Activated T-cell treated with anti-CD3 and anti-CD28 coated beads, Interleukin-2, amount 50 U/mL, for 4 hours (primary cell): ENCODE data around the gene NIPAL1. TPM values are rescaled to one million over a fixed set of nuclear protein-coding genes. Genes with fewer than 3 reads are reported as not detected.

Source experiments
- ATAC-seq, 2 donors: fragments of 200-7000 bp; cut with Tn5 transposase; one replicate each; pipeline ENCODE4 v1.10.0; 2021
- DNase-seq: peaks from one replicate; pipeline ENCODE4 v3.0.0-alpha.2; 2020
- H3K27me3 Mint-ChIP-seq: one replicate; pipeline ENCODE4 v1.8.0; 2021; ENCODE audit warnings: low read depth, mixed read lengths
- H3K36me3 Mint-ChIP-seq: one replicate; pipeline ENCODE4 v1.8.0; 2022; ENCODE audit warnings: mixed read lengths; ENCODE audit not compliant: insufficient read depth
- H3K4me1 Mint-ChIP-seq: one replicate; pipeline ENCODE4 v1.8.0; 2021; ENCODE audit warnings: low read depth, mixed read lengths
- H3K4me3 Mint-ChIP-seq: one replicate; pipeline ENCODE4 v1.8.0; 2021; ENCODE audit warnings: mild to moderate bottlenecking, moderate library complexity, mixed read lengths
- H3K9me3 Mint-ChIP-seq: one replicate; pipeline ENCODE4 v1.8.0; 2021; ENCODE audit warnings: mixed read lengths
- total RNA-seq, 3 donors: library from RNA; stranded (reverse); gene quantifications; one replicate each; pipeline ENCODE4 v1.2.1, GENCODE V29; 2021

The NIPAL1 gene
- total RNA-seq, 3 donors from 2014 or later, result 8.6 to 8.9 (median 8.8) TPM

- DNase-seq, result peak; percentile 66
- peaks cover 38% of the 10 kb centered on the region for H3K4me1 Mint-ChIP-seq
- H3K9me3 Mint-ChIP-seq, result no peaks in the 10 kb centered on the region
- H3K4me3 Mint-ChIP-seq, result no peak overlapping the region
- H3K27me3 Mint-ChIP-seq, result peaks cover 2% of the 10 kb centered on the region
- ATAC-seq, result peak; percentile 16 to 29
- peaks cover 7% of the 10 kb centered on the region for H3K36me3 Mint-ChIP-seq
These were observed 17.3 kb downstream of the NIPAL1 start for GRCh38 chr4:48033825-48034413.

GRCh38 chr4:48035952-48036351, 19.4 kb downstream of the NIPAL1 start:
- peak; percentile 53 to 55 for ATAC-seq
- Mint-ChIP-seq H3K4me3 (peak overlapping the region; percentile 6), H3K9me3 (no peaks in the 10 kb centered on the region), H3K27me3 (peaks cover 2% of the 10 kb centered on the region), H3K4me1 (peaks cover 42% of the 10 kb centered on the region), H3K36me3 (peaks cover 7% of the 10 kb centered on the region)
- no peak for DNase-seq

DNA sequence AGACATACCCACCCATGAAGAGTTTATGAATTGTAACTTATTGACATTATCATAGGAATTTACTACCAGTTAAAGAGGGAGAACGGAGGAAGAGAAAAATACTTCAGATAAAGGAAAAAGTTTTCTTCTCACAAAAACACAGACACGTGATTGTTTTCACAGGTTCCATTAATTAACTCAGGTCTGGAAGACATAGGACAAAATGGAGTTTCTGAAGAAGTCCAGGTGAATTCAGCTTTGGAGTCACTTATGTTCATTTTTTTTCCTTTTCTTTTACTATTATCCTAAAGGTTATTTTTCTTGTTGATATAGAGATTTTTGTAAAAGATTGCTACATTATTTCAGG, 20.5 kb downstream of the NIPAL1 start:
- H3K27me3 Mint-ChIP-seq, result peaks cover 2% of the 10 kb centered on the region
- H3K4me3 Mint-ChIP-seq, result no peak overlapping the region
- no peak for DNase-seq
- peaks cover 7% of the 10 kb centered on the region for H3K36me3 Mint-ChIP-seq
- peaks cover 50% of the 10 kb centered on the region for H3K4me1 Mint-ChIP-seq
- ATAC-seq, result no peak
- H3K9me3 Mint-ChIP-seq, result no peaks in the 10 kb centered on the region

- Mint-ChIP-seq H3K4me1 (peaks cover 59% of the 10 kb centered on the region), H3K27me3 (peaks cover 2% of the 10 kb centered on the region), H3K9me3 (no peaks in the 10 kb centered on the region), H3K36me3 (peaks cover 7% of the 10 kb centered on the region), H3K4me3 (no peak overlapping the region)
- DNase-seq, result no peak
- ATAC-seq, result no peak
These were observed 22.1 kb downstream of the NIPAL1 start for GRCh38 chr4:48038666-48039065.

DNA sequence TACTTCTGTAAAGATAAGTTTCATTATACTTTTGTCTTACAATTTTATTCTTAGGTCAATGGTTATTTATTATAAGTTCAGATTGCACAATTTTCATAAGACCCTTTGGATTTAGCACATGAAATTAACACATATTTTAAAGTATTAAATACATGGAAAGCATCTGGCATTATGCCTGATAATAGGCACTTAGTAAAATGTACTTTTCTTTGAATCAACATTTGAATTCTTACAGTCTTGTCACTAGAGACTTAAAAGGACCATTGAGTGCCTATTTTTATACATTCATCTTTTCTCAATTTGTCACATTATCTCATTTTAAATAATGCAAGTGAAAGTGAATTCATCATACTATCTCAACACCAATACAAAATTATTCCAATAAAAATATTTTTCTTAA, 23.0 kb downstream of the NIPAL1 start:
- Mint-ChIP-seq H3K4me3 (no peak overlapping the region), H3K9me3 (no peaks in the 10 kb centered on the region), H3K27me3 (peaks cover 2% of the 10 kb centered on the region), H3K36me3 (peaks cover 7% of the 10 kb centered on the region), H3K4me1 (peaks cover 58% of the 10 kb centered on the region)
- DNase-seq (no peak), ATAC-seq (no peak)

DNA sequence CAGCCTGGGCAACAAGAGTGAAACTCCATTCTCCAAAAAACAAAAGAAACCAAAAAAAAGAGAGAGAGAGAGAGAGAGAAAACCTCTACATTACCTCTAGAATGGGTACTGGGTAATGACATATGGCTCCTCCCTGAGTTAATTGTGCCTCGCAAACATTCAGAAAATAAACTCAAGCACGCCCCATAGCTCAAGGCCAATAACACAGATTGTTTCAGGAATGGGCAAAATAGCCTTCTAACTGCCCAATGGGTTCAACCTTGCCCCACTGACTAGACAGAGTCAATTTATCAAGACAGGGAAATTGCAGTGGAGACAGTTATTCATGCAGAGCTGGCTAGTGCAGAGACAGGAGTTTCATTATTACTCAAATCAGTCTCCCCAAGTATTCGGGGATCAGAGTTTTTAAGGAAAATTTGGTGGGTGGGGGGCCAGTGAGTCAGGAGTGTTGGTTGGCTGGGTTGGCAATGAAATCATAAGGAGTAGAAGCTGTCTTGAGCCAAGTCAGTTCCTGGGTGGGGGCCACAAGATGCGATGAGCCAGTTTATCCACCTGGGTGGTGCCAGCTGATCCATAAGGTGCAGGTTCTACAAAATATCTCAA, 25.1 kb downstream of the NIPAL1 start:
- peaks cover 54% of the 10 kb centered on the region for H3K4me1 Mint-ChIP-seq
- ATAC-seq (peak; percentile 39 to 48), DNase-seq (no peak)
- no peaks in the 10 kb centered on the region for H3K9me3 Mint-ChIP-seq
- H3K27me3 Mint-ChIP-seq, result peaks cover 2% of the 10 kb centered on the region
- H3K4me3 Mint-ChIP-seq, result peak overlapping the region; percentile 9
- H3K36me3 Mint-ChIP-seq, result peaks cover 3% of the 10 kb centered on the region

- no peaks in the 10 kb centered on the region for H3K9me3 Mint-ChIP-seq
- peaks cover 65% of the 10 kb centered on the region for H3K4me1 Mint-ChIP-seq
- peaks cover 3% of the 10 kb centered on the region for H3K36me3 Mint-ChIP-seq
- DNase-seq, result no peak
- H3K4me3 Mint-ChIP-seq, result no peak overlapping the region
- ATAC-seq, result no peak
- peaks cover 4% of the 10 kb centered on the region for H3K27me3 Mint-ChIP-seq
These were observed 26.4 kb downstream of the NIPAL1 start for GRCh38 chr4:48042979-48043461.

DNA sequence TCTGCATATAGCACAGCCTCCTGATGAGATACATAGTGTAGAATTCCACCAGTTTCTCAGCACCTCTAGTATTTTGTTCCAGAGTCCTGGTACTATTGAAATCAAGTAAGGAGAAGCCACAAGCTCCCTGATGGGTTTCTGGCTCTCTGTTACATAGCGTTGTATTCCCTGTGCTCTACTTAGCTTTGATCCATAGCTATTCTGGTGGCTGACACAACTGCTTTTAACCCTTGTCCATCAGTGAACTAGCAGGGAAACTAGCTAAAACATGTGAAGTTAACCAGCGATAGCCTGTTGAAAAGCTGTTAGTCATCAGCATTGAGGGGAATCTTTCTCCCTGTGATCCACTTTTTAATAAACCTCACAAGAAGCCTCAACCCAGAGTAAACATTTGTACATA, 26.9 kb downstream of the NIPAL1 start:
- Mint-ChIP-seq H3K4me1 (peaks cover 68% of the 10 kb centered on the region), H3K4me3 (no peak overlapping the region), H3K27me3 (peaks cover 2% of the 10 kb centered on the region), H3K9me3 (no peaks in the 10 kb centered on the region), H3K36me3 (peaks cover 2% of the 10 kb centered on the region)
- DNase-seq, result no peak
- no peak for ATAC-seq

GRCh38 chr4:48044298-48044697, 27.7 kb downstream of the NIPAL1 start:
- DNase-seq (no peak), ATAC-seq (no peak)
- H3K36me3 Mint-ChIP-seq, result no peaks in the 10 kb centered on the region
- peaks cover 70% of the 10 kb centered on the region for H3K4me1 Mint-ChIP-seq
- no peaks in the 10 kb centered on the region for H3K9me3 Mint-ChIP-seq
- no peak overlapping the region for H3K4me3 Mint-ChIP-seq
- H3K27me3 Mint-ChIP-seq, result peaks cover 2% of the 10 kb centered on the region

- H3K4me3 Mint-ChIP-seq, result peak overlapping the region; percentile 7
- H3K4me1 Mint-ChIP-seq, result peaks cover 70% of the 10 kb centered on the region
These were observed 29.5 kb downstream of the NIPAL1 start for GRCh38 chr4:48046059-48046458.

GRCh38 chr4:48047421-48047844, 30.9 kb downstream of the NIPAL1 start:
- H3K9me3 Mint-ChIP-seq, result no peaks in the 10 kb centered on the region
- H3K4me3 Mint-ChIP-seq, result peak overlapping the region; percentile 50
- ATAC-seq, result peak; percentile 89 to 90
- H3K4me1 Mint-ChIP-seq, result peaks cover 59% of the 10 kb centered on the region
- DNase-seq, result peak; percentile 61
- peaks cover 2% of the 10 kb centered on the region for H3K27me3 Mint-ChIP-seq
- no peaks in the 10 kb centered on the region for H3K36me3 Mint-ChIP-seq

More at GRCh38 chr4:48046059-48046458, 29.5 kb downstream of the NIPAL1 start:
- H3K27me3 Mint-ChIP-seq, result peaks cover 2% of the 10 kb centered on the region
- peak; percentile 9 to 19 for ATAC-seq
- no peaks in the 10 kb centered on the region for H3K36me3 Mint-ChIP-seq
- H3K9me3 Mint-ChIP-seq, result no peaks in the 10 kb centered on the region
- no peak for DNase-seq

DNA sequence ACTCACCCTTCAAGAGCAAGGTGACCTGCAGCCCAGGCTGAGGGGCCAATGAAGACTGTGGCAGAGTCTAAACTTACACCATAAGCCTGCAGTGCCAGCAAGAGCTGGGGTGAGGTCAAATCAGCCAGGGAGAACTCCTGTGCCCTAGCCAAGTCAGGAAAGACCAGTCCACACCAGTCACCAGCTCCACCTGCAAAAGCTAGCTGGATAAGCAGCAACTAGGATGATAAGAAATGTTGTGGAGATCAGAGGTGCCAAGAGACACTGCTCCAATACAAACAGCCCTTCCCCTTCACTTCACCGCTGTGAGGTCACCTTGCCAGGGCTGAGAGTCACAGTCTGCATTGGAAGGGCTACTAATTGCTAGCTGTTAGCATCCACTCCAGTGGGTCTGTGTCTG, 31.3 kb downstream of the NIPAL1 start:
- peak overlapping the region; percentile 50 for H3K4me3 Mint-ChIP-seq
- H3K36me3 Mint-ChIP-seq, result no peaks in the 10 kb centered on the region
- H3K4me1 Mint-ChIP-seq, result peaks cover 55% of the 10 kb centered on the region
- H3K9me3 Mint-ChIP-seq, result no peaks in the 10 kb centered on the region
- ATAC-seq (peak in 1 of 2 donors; percentile 13), DNase-seq (no peak)
- H3K27me3 Mint-ChIP-seq, result peaks cover 2% of the 10 kb centered on the region

GRCh38 chr4:48049483-48049882, 32.9 kb downstream of the NIPAL1 start:
- Mint-ChIP-seq H3K27me3 (peaks cover 2% of the 10 kb centered on the region), H3K9me3 (no peaks in the 10 kb centered on the region), H3K4me1 (peaks cover 41% of the 10 kb centered on the region), H3K36me3 (no peaks in the 10 kb centered on the region), H3K4me3 (no peak overlapping the region)
- DNase-seq (no peak), ATAC-seq (no peak)

DNA sequence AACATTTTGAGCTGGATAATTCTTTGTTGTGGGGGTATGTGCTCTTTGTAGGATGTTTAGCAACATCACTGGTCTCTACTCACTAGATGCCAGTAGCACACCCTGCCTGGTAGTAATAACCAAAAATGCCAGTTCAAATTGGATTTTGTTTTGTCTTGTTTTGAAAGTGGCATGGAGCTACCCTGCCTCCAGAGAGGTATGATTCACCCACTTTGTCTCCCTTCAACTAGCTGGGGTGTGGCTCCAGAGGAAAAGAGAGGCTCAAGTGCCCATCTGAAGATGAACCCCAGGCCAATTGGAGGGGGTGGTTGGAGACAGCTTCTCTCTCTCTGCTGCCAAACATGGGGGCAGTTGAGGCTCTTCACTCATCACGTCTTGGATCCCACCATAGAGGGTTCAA, 34.5 kb downstream of the NIPAL1 start:
- Mint-ChIP-seq H3K4me1 (peaks cover 29% of the 10 kb centered on the region), H3K9me3 (no peaks in the 10 kb centered on the region), H3K27me3 (peaks cover 2% of the 10 kb centered on the region), H3K36me3 (no peaks in the 10 kb centered on the region), H3K4me3 (no peak overlapping the region)
- DNase-seq (no peak), ATAC-seq (no peak)
